ENCODE results near the gene CNOT3. TPM values are rescaled to one million over a fixed set of nuclear protein-coding genes. Genes with fewer than 3 reads are reported as not detected.
A peak's percentile ranks its signal among the peaks of the same experiment; 100 is the strongest.

Gene CNOT3
- polyA plus RNA-seq (2012; rRNA removed), result 7.1 and 14.2 TPM in 2 replicates
- 17.0 and 19.2 TPM in 2 replicates for polyA plus RNA-seq (2012; cell fraction: cytosol; rRNA removed)
- polyA plus RNA-seq (2012; cell fraction: nucleus; rRNA removed), result 32.8 and 34.3 TPM in 2 replicates

- ChIA-PET POLR2A (interaction anchor here (1.0 to 3.0 kb wide), 6 partner anchors 10 to 617 kb away, joined by 3 to 30 read pairs (median 4); partner anchors contain the start of genes LENG1, PRPF31, TFPT and TSEN34), CTCF (interaction anchor here (1.1 to 1.5 kb wide), 4 partner anchors 20 to 30 kb away, joined by 3 to 5 read pairs (median 4); partner anchors contain the start of gene LENG1)
- 3% methylated on average over 11 of the region's 103 CpGs for WGBS (ENCODE audit: low lambda C conversion rate)
- H3K79me2 ChIP-seq (ENCODE audit: insufficient read depth), result peaks cover 53% of the 10 kb centered on the region
- H3K36me3 ChIP-seq (replicated peaks in 1 of 2; ENCODE audit: control insufficient read depth in 1 of 2, insufficient read depth in 2 of 2, low read length in 1 of 2), result peaks cover 8 to 33% of the 10 kb centered on the region in 2 experiments
- H3K4me3 ChIP-seq (ENCODE audit: low read depth in 2 of 2, low read length in 1 of 2), result peak within 1 kb of the TSS; percentile 76 to 86
- H3K27me3 ChIP-seq (ENCODE audit: insufficient read depth), result no peaks in the 10 kb centered on the region
- peak within 1 kb of the TSS; percentile 98 for H3K9ac ChIP-seq
- peak within 1 kb of the TSS; percentile 62 to 88 for H3K27ac ChIP-seq (ENCODE audit: low read depth in 2 of 2, low read length in 1 of 2)
- no peaks in the 10 kb centered on the region for H3K9me2 ChIP-seq
- H4K20me1 ChIP-seq (ENCODE audit: insufficient read depth), result peaks cover 45% of the 10 kb centered on the region
- TF ChIP-seq POLR2AphosphoS5 (IDR thresholded peaks at IDR 0.05; ENCODE audit: low read depth, low read length) (peak; percentile 78), TAF1 (IDR thresholded peaks at IDR 0.05; ENCODE audit: borderline replicate concordance, low read depth, low read length) (peak; percentile 60; the same call in 1 of the 2 replicates), YY1 (IDR thresholded peaks at IDR 0.05; ENCODE audit: low read depth) (peak; percentile 93), MAX (IDR thresholded peaks at IDR 0.05; ENCODE audit: low read depth) (peak; percentile 33; the same call in 1 of the 2 replicates), GABPA (IDR thresholded peaks at IDR 0.05; ENCODE audit: low read depth) (no peak), CTCF (IDR thresholded peaks at IDR 0.05) (peak; percentile 7; the same call in 1 of the 2 replicates), REST (IDR thresholded peaks at IDR 0.05; ENCODE audit: low read depth, low read length) (peak; percentile 13; the same call in 1 of the 2 replicates), RXRA (IDR thresholded peaks at IDR 0.05; ENCODE audit: borderline replicate concordance, low read depth) (no peak)
- H2AFZ ChIP-seq (ENCODE audit: low read depth), result peak within 1 kb of the TSS; percentile 87
- H3K9me3 ChIP-seq, result no peaks in the 10 kb centered on the region
- H3F3A ChIP-seq (replicated peaks; ENCODE audit: insufficient read depth), result no peaks in the 10 kb centered on the region
- peaks cover 0 to 24% of the 10 kb centered on the region in 2 experiments; a peak in 1 of 4 replicates for H3K4me1 ChIP-seq (ENCODE audit: control insufficient read depth in 1 of 2, insufficient read depth in 2 of 2, low read depth in 1 of 2, low read length in 1 of 2)
- DNase-seq, result peak; percentile 75
- H3K4me2 ChIP-seq, result peak within 1 kb of the TSS; percentile 99
Measured at GRCh38 chr19:54137699-54138488, at the start of gene CNOT3. Gene CNOT3 (plus strand): TSS chr19:54137762. CDS start chr19:54142979, 5,217 bp downstream.
